Glomerular endothelial cell (primary cell): ENCODE measurements around the gene TPM1. TPM values are rescaled to one million over a fixed set of nuclear protein-coding genes. Genes with fewer than 3 reads are reported as not detected.

Experiments
- DNase-seq: peaks from one replicate; pipeline ENCODE4 v3.0.0-alpha.2; 2011; ENCODE audit warnings: low read depth, low spot score; ENCODE audit errors: extremely low read depth
- total RNA-seq: library from RNA; depleted of rRNA; stranded (reverse); fragments of >200 nt; gene quantifications from 2 replicates; pipeline ENCODE4 v1.2.3, GENCODE V29; 2015

Gene TPM1
- total RNA-seq, 1 donor from 2014 or later, result 748 TPM

- no peak for DNase-seq
Measured at GRCh38 chr15:63040509-63040908, 2.0 kb upstream of the TPM1 start.

- DNase-seq, result no peak
Measured at GRCh38 chr15:63040954-63041353, 1.6 kb upstream of the TPM1 start.

GRCh38 chr15:63041402-63041973 lies 1.1 kb upstream of the TPM1 start:
- no peak for DNase-seq

GRCh38 chr15:63042877-63043334 lies 359 bp downstream of the TPM1 start:
- DNase-seq, result no peak

- DNase-seq, result no peak
Measured at GRCh38 chr15:63043335-63044076, 959 bp downstream of the TPM1 start.

- no peak for DNase-seq
Measured at GRCh38 chr15:63044077-63044644, 1.6 kb downstream of the TPM1 start.

- DNase-seq, result no peak
Measured at GRCh38 chr15:63044645-63045464, 2.3 kb downstream of the TPM1 start.

GRCh38 chr15:63045465-63045840 lies 2.9 kb downstream of the TPM1 start:
- no peak for DNase-seq

- no peak for DNase-seq
Measured at GRCh38 chr15:63045879-63046278, 3.3 kb downstream of the TPM1 start.

- DNase-seq, result no peak
Measured at GRCh38 chr15:63046917-63047760, 4.6 kb downstream of the TPM1 start.

GRCh38 chr15:63047792-63048114 lies 5.2 kb downstream of the TPM1 start:
- DNase-seq, result no peak

- no peak for DNase-seq
Measured at GRCh38 chr15:63048115-63048775, 5.7 kb downstream of the TPM1 start.

- no peak for DNase-seq
Measured at GRCh38 chr15:63048776-63049665, 6.5 kb downstream of the TPM1 start.

GRCh38 chr15:63049783-63050371 lies 7.3 kb downstream of the TPM1 start:
- DNase-seq, result no peak

- no peak for DNase-seq
Measured at GRCh38 chr15:63050731-63051155, 8.2 kb downstream of the TPM1 start.

GRCh38 chr15:63051156-63052066 lies 8.9 kb downstream of the TPM1 start:
- DNase-seq, result no peak

- no peak for DNase-seq
Measured at GRCh38 chr15:63052077-63052841, 9.7 kb downstream of the TPM1 start.
